Measurements from ENCODE around the gene DDI1.

The DDI1 gene

DNA sequence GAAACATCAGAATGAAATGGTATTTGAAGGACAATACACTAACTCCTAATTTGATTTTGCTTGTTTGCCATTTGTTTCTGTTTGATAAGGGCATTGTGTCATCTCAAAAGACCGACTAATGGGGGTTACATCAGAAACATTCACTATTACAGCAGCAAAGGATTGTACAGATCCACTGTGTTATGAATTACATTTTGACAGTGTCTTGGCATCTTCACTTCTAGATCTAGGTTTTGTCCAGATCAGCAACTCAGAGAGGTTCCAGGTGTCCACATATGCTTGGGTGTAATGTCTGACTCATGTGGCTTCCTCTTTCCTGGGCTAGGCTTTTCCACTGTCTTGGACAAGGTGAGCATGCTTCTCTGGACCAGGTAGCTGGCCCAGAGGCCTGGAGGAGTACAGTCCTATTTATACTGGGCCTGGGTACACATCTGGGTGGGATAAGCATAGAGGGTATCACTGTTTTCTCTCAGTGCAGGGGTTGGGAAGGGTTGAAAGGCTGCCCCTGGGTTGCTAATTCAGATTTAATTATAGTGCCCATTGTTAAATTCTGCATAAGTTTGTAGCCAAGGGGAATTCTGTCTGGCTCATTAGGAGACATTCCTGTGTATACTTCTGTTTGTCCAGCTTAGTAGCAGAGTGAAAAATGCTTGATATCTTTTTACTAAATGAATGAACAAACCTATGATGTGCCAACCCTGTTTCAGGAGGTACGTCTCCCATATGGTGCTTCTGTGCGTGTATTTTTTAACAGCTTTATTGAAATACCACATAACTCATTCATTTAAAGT lies 23.8 kb downstream of the DDI1 start:
- H3K36me3 ChIP-seq (ENCODE audit: control insufficient read depth, insufficient read depth, low read length), result no peaks in the 10 kb centered on the region
- H3K4me1 ChIP-seq (ENCODE audit: control insufficient read depth, insufficient read depth, low read length), result no peaks in the 10 kb centered on the region
- H3K27ac ChIP-seq (ENCODE audit: low read depth, low read length), result no peak overlapping the region
- H3K27me3 ChIP-seq (ENCODE audit: control insufficient read depth, insufficient read depth, low read length), result no peaks in the 10 kb centered on the region
- no peaks in the 10 kb centered on the region for H3K9me3 ChIP-seq (ENCODE audit: control insufficient read depth, insufficient read depth, low read depth, low read length)
- H3K9ac ChIP-seq (ENCODE audit: low read length), result no peak overlapping the region
- H3K4me3 ChIP-seq (ENCODE audit: low read depth, low read length), result no peak overlapping the region

DNA sequence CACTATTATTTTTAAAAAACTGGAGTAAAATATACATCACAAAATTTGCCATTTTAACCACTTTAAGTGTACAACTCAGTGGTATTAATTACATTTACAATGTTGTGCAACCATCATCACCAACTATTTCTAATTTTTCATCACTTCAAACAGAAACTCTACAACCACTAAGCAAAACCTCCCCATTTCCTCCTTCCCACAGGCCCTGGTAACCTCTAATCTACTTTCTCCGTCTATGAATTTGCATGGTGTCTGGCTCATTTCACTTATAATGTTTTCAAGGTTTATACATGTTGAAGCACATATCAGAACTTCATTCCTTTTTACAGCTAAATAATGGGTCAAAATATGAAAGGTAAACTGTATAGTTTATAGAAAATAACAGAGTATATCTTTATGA lies 24.4 kb downstream of the DDI1 start:
- Histone ChIP-seq H3K4me3 (ENCODE audit: low read depth, low read length) (no peak overlapping the region), H3K9ac (ENCODE audit: low read length) (no peak overlapping the region), H3K36me3 (ENCODE audit: control insufficient read depth, insufficient read depth, low read length) (no peaks in the 10 kb centered on the region), H3K27me3 (ENCODE audit: control insufficient read depth, insufficient read depth, low read length) (no peaks in the 10 kb centered on the region), H3K4me1 (ENCODE audit: control insufficient read depth, insufficient read depth, low read length) (no peaks in the 10 kb centered on the region), H3K27ac (ENCODE audit: low read depth, low read length) (no peak overlapping the region), H3K9me3 (ENCODE audit: control insufficient read depth, insufficient read depth, low read depth, low read length) (no peaks in the 10 kb centered on the region)

GRCh38 chr11:104061853-104062521 lies 25.5 kb downstream of the DDI1 start:
- H3K27ac ChIP-seq (ENCODE audit: low read depth, low read length), result no peak overlapping the region
- H3K9ac ChIP-seq (ENCODE audit: low read length), result no peak overlapping the region
- no peaks in the 10 kb centered on the region for H3K4me1 ChIP-seq (ENCODE audit: control insufficient read depth, insufficient read depth, low read length)
- no peaks in the 10 kb centered on the region for H3K9me3 ChIP-seq (ENCODE audit: control insufficient read depth, insufficient read depth, low read depth, low read length)
- no peaks in the 10 kb centered on the region for H3K36me3 ChIP-seq (ENCODE audit: control insufficient read depth, insufficient read depth, low read length)
- H3K27me3 ChIP-seq (ENCODE audit: control insufficient read depth, insufficient read depth, low read length), result no peaks in the 10 kb centered on the region
- no peak overlapping the region for H3K4me3 ChIP-seq (ENCODE audit: low read depth, low read length)

DNA sequence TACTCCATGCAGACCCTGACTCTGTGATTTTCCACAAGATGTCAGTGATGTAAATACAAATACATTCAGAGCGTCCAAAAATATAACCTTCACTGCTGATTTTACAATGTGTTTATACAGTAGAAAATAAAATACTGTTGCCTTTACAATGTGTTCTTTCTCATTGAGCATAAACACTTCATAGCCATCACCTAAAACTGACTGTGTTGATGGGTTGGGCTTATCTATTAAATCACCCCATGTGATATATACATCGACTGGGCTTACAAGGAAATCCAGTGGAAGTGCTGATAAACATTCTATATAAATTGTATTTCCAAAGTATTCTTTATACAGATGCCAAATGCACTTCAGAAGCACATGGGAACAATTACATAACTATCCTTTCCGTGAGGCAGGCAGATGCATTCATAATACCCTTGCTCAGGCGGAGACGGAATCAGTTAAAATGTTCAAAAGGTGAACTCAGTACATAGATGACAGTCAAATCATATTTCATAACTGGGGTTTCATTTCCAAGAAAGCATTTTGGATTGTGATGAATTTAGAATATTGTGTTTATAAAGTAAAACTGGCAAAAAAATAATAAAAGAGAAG lies 27.7 kb downstream of the DDI1 start:
- no peak overlapping the region for H3K27ac ChIP-seq (ENCODE audit: low read depth, low read length)
- H3K9ac ChIP-seq (ENCODE audit: low read length), result no peak overlapping the region
- no peaks in the 10 kb centered on the region for H3K4me1 ChIP-seq (ENCODE audit: control insufficient read depth, insufficient read depth, low read length)
- H3K27me3 ChIP-seq (ENCODE audit: control insufficient read depth, insufficient read depth, low read length), result no peaks in the 10 kb centered on the region
- H3K4me3 ChIP-seq (ENCODE audit: low read depth, low read length), result no peak overlapping the region
- no peaks in the 10 kb centered on the region for H3K36me3 ChIP-seq (ENCODE audit: control insufficient read depth, insufficient read depth, low read length)
- no peaks in the 10 kb centered on the region for H3K9me3 ChIP-seq (ENCODE audit: control insufficient read depth, insufficient read depth, low read depth, low read length)

- Histone ChIP-seq H3K9ac (ENCODE audit: low read length) (no peak overlapping the region), H3K27me3 (ENCODE audit: control insufficient read depth, insufficient read depth, low read length) (no peaks in the 10 kb centered on the region), H3K4me3 (ENCODE audit: low read depth, low read length) (no peak overlapping the region), H3K27ac (ENCODE audit: low read depth, low read length) (no peak overlapping the region), H3K4me1 (ENCODE audit: control insufficient read depth, insufficient read depth, low read length) (no peaks in the 10 kb centered on the region), H3K36me3 (ENCODE audit: control insufficient read depth, insufficient read depth, low read length) (no peaks in the 10 kb centered on the region), H3K9me3 (ENCODE audit: control insufficient read depth, insufficient read depth, low read depth, low read length) (no peaks in the 10 kb centered on the region)
Observed at GRCh38 chr11:104067534-104067933, 31.1 kb downstream of the DDI1 start.

DNA sequence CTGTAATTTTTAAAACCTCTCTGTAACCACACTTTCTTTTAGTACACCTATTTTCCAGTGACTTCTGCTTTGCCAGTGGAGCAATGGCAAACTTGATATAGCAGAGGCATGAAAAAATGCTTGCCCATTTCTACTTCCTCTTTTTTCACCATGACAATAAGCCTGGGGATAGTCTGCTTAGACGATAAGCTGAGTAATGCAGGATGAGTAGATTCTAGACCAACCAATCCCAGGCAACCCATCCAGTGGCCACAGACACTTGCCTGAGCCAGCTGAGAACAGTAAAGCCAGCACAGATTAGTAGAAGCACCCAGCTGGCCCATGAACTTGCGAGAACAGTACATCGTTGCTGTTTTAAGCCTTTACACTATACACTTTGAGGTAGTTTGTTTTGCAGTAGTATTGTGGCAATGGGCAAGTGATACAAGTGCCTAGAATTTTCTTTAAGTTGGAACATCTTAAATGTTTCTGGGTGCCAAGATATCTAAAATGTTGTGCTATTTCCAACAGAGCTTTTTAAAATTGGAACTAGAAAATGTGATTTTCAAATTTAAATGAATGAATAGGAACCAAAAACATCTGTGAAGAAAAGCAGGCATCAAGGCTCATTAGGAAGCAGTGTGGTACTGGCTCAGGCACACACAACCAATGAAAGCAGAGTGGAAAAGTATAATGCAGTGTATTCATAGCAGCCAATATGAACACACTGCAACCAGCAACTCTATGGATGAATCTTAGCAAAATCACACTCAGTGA lies 37.7 kb downstream of the DDI1 start:
- no peak overlapping the region for H3K4me3 ChIP-seq (ENCODE audit: low read depth, low read length)
- no peak overlapping the region for H3K27ac ChIP-seq (ENCODE audit: low read depth, low read length)
- no peaks in the 10 kb centered on the region for H3K4me1 ChIP-seq (ENCODE audit: control insufficient read depth, insufficient read depth, low read length)
- H3K36me3 ChIP-seq (ENCODE audit: control insufficient read depth, insufficient read depth, low read length), result no peaks in the 10 kb centered on the region
- H3K9ac ChIP-seq (ENCODE audit: low read length), result no peak overlapping the region
- no peaks in the 10 kb centered on the region for H3K27me3 ChIP-seq (ENCODE audit: control insufficient read depth, insufficient read depth, low read length)
- H3K9me3 ChIP-seq (ENCODE audit: control insufficient read depth, insufficient read depth, low read depth, low read length), result no peaks in the 10 kb centered on the region

DNA sequence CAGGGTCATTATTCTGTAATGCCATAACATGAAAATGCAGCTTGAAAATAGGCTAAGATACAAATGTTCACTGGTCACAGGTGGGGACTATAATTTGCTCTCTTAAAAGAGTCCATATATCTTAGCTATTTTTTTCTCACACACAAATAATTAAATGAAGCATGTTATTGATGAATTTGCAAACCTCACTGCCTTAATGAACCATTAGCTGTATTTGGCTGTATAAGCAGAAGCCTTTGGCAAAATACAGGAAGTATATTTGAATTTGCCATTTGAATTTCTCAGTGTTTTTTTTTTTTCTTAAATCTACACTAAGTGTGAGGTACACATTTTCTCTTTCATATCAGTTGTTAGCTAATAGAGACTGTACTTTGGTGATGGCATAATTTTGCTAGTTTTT lies 38.7 kb downstream of the DDI1 start:
- no peak overlapping the region for H3K27ac ChIP-seq (ENCODE audit: low read depth, low read length)

GRCh38 chr11:104075706-104076105 lies 39.3 kb downstream of the DDI1 start:
- no peaks in the 10 kb centered on the region for H3K4me1 ChIP-seq (ENCODE audit: control insufficient read depth, insufficient read depth, low read length)
- no peaks in the 10 kb centered on the region for H3K27me3 ChIP-seq (ENCODE audit: control insufficient read depth, insufficient read depth, low read length)
- H3K36me3 ChIP-seq (ENCODE audit: control insufficient read depth, insufficient read depth, low read length), result no peaks in the 10 kb centered on the region
- H3K27ac ChIP-seq (ENCODE audit: low read depth, low read length), result no peak overlapping the region
- no peaks in the 10 kb centered on the region for H3K9me3 ChIP-seq (ENCODE audit: control insufficient read depth, insufficient read depth, low read depth, low read length)
- H3K4me3 ChIP-seq (ENCODE audit: low read depth, low read length), result no peak overlapping the region
- H3K9ac ChIP-seq (ENCODE audit: low read length), result no peak overlapping the region

More for the DNA sequence above, 38.7 kb downstream of the DDI1 start:
- Histone ChIP-seq H3K4me1 (ENCODE audit: control insufficient read depth, insufficient read depth, low read length) (no peaks in the 10 kb centered on the region), H3K4me3 (ENCODE audit: low read depth, low read length) (no peak overlapping the region), H3K9me3 (ENCODE audit: control insufficient read depth, insufficient read depth, low read depth, low read length) (no peaks in the 10 kb centered on the region), H3K27me3 (ENCODE audit: control insufficient read depth, insufficient read depth, low read length) (no peaks in the 10 kb centered on the region), H3K36me3 (ENCODE audit: control insufficient read depth, insufficient read depth, low read length) (no peaks in the 10 kb centered on the region), H3K9ac (ENCODE audit: low read length) (no peak overlapping the region)

DNA sequence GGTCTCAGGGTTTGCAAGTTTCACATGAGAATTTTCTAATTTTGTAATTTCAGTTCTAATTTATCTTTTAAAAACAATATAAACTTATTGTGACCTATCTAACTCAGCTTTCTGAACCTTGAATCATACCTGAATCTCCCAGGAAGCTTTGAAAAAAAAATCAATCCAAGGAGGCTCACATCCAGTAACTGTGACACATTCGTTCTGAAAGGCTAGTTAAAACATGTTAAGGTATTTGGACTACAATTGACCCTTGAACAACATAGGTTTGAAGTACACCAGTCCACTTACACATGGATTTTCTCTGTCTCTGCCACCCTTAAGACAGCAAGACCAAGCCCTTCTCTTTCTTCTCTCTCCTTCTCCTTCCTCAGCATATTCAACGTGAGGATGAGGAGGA lies 40.0 kb downstream of the DDI1 start:
- Histone ChIP-seq H3K9me3 (ENCODE audit: control insufficient read depth, insufficient read depth, low read depth, low read length) (no peaks in the 10 kb centered on the region), H3K27ac (ENCODE audit: low read depth, low read length) (no peak overlapping the region), H3K27me3 (ENCODE audit: control insufficient read depth, insufficient read depth, low read length) (no peaks in the 10 kb centered on the region)

GRCh38 chr11:104078245-104078644 lies 41.8 kb downstream of the DDI1 start:
- Histone ChIP-seq H3K9me3 (ENCODE audit: control insufficient read depth, insufficient read depth, low read depth, low read length) (no peaks in the 10 kb centered on the region), H3K4me1 (ENCODE audit: control insufficient read depth, insufficient read depth, low read length) (no peaks in the 10 kb centered on the region), H3K27me3 (ENCODE audit: control insufficient read depth, insufficient read depth, low read length) (no peaks in the 10 kb centered on the region), H3K4me3 (ENCODE audit: low read depth, low read length) (no peak overlapping the region), H3K36me3 (ENCODE audit: control insufficient read depth, insufficient read depth, low read length) (no peaks in the 10 kb centered on the region), H3K9ac (ENCODE audit: low read length) (no peak overlapping the region), H3K27ac (ENCODE audit: low read depth, low read length) (no peak overlapping the region)

More for the DNA sequence above, 40.0 kb downstream of the DDI1 start:
- Histone ChIP-seq H3K4me1 (ENCODE audit: control insufficient read depth, insufficient read depth, low read length) (no peaks in the 10 kb centered on the region), H3K4me3 (ENCODE audit: low read depth, low read length) (no peak overlapping the region), H3K36me3 (ENCODE audit: control insufficient read depth, insufficient read depth, low read length) (no peaks in the 10 kb centered on the region), H3K9ac (ENCODE audit: low read length) (no peak overlapping the region)

DNA sequence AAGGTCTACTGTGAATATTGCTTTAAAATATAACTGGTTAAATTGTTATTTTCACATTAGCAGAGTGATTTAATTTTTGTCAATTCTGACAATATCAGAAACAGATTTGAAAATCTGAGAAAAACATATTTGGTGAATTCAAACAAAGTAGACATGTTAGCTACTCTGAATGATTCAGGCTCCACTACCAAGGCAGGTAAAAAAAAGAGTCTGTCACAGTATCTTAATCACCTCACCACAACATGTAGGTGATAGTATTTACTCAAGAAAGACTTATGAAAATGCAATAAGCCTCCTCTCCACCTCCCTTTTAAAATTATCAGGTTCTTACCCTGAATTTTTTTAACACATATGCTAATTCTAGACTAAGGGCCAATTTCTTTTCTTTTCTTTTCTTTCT lies 42.6 kb downstream of the DDI1 start:
- Histone ChIP-seq H3K27me3 (ENCODE audit: control insufficient read depth, insufficient read depth, low read length) (no peaks in the 10 kb centered on the region), H3K9me3 (ENCODE audit: control insufficient read depth, insufficient read depth, low read depth, low read length) (no peaks in the 10 kb centered on the region), H3K4me1 (ENCODE audit: control insufficient read depth, insufficient read depth, low read length) (no peaks in the 10 kb centered on the region), H3K27ac (ENCODE audit: low read depth, low read length) (no peak overlapping the region), H3K4me3 (ENCODE audit: low read depth, low read length) (no peak overlapping the region), H3K36me3 (ENCODE audit: control insufficient read depth, insufficient read depth, low read length) (no peaks in the 10 kb centered on the region), H3K9ac (ENCODE audit: low read length) (no peak overlapping the region)

All from HUES6 (cell line).